Stimulated activated CD8-positive, alpha-beta memory T cell treated with anti-CD3 and anti-CD28 coated beads, Interleukin-12 subunit alpha, Interleukin-12 subunit beta, amount 100 ng/mL, for 4 hours (primary cell): ENCODE results near the gene ZMIZ1.

Source experiments
- DNase-seq: peaks from one replicate; pipeline ENCODE4 v3.0.0-alpha.2; 2020; ENCODE audit warnings: low read depth

The ZMIZ1 gene

DNA sequence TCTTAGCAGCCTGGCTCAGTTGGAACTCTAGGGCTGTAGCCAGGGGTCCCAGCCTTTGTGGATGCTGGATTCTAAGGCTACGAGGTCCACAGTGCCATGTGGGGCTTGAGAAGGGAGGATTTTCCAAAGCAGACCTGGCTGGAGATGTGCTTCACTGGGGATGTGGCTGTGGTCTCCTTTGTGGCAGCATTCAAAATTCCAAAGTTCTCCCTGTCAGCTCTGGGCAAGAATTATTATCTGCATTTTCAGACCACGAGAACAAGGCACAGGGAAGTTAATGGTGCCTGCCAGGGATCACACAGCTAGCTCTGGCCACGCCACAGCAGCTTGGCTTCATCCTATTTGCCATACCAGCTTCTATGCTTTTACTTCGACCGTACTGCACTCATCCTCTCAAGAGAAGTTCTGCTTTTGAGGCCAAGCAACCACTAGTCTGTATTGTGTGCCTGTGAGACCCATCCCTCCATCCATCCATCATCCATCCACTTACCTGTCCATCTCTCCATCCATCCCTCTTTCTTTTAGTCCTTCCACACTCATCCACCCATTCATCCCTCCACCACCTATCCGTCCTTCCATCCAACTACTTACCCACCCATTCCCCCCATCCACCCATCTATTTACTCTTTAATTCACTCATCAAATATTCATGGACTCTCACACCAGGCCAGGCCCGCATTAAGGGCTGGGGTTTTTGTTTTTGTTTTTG lies 71.5 kb downstream of the ZMIZ1 start:
- no peak for DNase-seq

DNA sequence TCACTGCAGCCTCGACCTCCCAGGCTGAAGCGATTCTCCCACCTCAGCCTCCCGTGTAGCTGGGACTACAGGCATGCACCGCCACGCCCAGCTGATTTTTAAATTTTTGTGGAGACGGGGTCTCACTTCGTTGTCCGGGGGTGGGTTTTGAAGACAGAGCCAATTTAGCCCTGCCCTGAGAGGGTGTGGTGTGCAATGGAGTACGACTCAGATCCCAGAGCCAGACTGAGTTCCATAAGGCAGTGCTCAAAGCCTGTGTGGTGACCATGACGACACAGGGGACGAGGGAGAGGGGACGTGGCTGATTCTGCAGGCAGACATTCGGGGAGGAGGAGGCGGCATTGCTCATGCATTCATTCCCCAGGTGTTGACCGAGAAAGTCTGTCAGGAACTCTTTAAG lies 72.1 kb downstream of the ZMIZ1 start:
- no peak for DNase-seq

DNA sequence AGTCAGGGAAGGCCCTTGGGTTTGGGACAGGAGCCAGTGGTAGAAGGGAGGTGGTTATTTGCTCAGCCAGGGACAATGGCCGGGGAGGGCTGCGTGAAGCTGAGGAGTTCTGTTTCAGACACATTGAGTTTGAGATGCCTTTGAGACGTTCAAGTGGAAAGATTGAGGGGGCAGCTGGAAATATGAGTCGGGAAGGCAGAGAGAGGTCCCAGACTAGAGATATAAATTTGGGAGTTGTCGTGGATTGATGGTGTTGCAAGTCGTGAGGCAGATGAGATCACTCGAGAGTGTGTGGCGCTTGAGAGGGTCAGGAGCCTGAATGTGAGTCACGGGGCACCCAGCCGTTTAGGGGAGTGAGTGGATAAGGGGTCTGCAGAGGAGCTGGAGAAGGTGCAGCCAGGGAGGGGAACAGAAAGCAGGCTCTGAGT lies 73.3 kb downstream of the ZMIZ1 start:
- DNase-seq = no peak

DNA sequence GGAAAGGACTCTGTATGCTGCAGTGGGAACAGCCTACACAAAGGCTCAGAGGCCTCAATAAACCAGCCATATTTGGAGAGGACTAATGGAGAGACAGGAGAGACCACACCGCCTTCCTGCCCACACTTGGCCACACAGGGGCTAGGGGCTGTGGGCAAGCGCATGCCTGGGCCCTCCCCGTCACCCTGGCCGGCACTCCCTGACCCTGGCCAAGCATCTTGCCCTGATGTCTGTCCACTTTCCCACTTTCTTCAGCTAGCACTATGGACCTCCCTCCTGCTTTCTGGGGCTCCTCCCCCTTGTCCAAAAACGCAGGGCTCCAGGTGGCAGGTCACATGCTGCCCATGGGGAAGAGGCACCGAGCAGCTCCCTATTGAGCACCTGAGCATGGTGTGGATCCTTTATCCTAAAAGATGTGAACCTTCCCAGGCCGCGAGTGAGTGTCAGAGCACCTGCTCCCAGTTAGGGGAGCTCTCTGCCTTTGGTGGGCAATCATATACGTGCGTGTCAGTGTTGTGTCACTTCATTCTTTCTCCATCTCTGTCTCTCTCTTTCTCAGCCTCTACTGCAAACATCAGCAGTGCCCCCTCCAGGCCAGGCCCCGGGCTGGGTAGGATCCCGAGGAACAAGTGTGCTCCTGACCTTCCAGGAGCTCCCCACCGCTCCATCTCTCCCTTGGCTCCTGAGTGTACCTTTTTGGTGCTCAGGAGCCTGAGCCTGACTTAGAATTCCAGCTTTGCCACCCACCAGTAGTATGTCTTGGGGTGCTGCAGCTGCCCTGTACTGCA lies 74.0 kb downstream of the ZMIZ1 start:
- DNase-seq = no peak

- DNase-seq = no peak
These were observed 75.1 kb downstream of the ZMIZ1 start for GRCh38 chr10:79143879-79144278.

GRCh38 chr10:79144351-79145173 lies 75.8 kb downstream of the ZMIZ1 start:
- DNase-seq = no peak

- no peak for DNase-seq
These were observed 76.4 kb downstream of the ZMIZ1 start for GRCh38 chr10:79145174-79145483.

DNA sequence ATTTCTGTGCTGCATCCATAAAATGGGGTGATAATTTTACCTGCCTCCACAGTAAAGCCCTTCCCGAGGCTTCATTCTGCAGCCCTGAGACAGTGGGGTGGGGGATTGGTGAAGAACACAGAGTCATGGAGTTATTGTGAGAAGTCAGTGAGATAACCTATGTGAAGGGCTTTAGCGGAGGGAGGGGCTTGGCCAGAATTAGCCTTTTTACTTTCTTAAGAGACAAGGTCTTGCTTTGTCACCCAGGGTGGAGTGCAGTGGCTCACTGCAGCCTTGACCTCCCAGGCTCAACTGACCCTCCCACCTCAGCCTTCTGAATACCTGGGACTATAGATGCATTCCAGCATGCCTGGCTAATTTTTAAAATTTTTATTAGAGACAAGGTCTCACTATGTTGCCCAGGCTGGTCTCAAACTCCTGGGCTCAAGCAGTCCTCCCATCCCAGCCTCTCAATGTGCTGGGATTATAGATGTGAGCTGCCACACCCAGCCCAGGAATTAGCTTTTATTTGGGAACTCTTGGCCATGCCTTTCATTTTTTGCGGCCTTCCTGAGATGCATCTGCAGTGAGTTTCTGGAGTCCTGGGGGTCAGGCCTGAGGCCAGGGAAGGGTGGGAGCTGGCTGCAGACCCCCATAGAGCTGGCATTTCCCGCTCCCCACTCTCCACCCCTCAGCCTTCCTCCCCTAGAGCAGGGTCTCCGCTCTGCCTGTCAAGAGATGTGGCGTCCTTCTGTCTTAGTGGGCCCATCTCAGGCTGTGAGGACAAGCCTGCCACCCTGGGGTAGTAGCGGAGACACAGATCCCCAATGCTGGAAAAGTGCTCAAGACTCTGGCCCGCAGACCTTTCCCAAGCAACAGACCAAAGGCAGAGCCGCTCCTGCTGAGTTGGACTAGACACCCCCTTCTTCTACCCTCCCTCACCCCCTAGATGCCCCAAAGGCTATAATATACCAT lies 77.0 kb downstream of the ZMIZ1 start:
- no peak for DNase-seq

DNA sequence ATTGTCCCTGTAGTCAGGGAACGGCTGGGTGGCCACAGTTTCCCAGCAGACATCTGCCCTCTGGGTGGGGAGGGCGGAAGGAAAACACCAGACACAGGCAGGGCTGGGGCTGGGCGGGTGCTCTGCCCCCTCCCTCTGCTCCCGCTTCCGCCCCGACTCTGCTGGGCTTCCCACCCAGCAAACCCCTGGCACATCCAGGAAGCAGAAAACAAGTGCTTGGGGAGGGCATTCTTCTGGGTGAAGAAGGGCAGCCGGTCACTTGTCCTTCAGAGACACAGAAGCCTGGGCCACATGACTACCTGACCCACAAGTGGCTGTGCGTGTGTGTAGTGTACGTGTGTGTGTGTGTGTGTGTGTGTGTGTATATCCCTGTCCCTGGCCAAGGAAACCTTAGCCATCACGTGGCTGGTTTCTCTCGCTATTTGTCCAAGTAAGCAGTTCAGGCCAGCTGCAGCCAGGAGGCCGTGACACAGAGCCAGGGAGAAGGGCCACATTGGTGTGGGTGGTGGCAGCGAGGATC lies 77.9 kb downstream of the ZMIZ1 start:
- no peak for DNase-seq

DNA sequence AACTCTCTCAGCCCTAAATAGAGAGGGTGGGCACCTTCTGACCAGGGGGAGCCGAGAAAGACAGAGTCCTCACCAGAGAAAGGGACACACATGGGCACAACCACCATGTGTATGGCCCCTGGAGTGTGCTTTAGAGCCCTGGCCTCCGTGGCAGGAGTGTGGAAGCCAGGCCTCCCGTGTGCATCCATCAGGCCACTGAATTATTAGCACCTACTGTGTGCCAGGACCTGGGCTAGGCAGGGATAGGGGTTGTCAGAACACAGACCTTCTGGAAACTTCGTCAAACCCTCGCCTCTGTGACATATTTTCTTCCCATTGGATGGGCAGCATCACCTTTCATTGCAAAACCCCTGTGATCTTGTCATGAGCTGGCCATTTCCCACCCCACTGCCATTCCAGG lies 78.5 kb downstream of the ZMIZ1 start:
- no peak for DNase-seq

DNA sequence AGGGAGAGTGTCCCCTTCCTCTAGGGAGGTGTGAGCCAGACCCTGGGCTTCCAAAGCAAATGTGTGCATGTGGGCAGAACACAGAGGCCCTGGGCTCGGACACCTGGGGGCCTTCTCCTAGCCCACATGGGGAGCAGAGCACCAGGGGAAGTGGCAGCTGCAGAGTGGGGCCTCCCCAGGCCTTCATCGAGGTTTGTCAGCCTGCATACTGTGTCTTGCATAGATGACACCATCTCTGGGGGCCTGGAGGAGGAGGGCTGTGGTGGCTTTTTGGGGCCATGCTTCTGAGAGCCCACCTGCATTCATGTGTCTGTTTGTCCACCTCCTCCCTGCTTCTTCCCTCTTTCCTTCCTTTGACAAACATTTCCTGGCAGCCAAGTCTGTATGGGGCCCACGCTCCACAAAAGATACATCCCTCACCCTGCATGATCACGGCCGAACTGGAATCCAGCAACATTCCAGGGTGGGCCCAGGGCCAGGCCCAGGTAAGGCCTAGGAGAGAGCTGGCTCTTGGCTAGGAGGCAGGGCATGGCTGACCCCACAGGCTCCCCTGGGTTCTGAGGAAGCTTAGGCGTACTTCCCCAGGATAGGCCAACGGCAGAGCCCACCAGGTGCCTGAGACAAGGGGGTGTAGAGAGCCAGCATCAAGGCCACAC lies 79.2 kb downstream of the ZMIZ1 start:
- no peak for DNase-seq

DNA sequence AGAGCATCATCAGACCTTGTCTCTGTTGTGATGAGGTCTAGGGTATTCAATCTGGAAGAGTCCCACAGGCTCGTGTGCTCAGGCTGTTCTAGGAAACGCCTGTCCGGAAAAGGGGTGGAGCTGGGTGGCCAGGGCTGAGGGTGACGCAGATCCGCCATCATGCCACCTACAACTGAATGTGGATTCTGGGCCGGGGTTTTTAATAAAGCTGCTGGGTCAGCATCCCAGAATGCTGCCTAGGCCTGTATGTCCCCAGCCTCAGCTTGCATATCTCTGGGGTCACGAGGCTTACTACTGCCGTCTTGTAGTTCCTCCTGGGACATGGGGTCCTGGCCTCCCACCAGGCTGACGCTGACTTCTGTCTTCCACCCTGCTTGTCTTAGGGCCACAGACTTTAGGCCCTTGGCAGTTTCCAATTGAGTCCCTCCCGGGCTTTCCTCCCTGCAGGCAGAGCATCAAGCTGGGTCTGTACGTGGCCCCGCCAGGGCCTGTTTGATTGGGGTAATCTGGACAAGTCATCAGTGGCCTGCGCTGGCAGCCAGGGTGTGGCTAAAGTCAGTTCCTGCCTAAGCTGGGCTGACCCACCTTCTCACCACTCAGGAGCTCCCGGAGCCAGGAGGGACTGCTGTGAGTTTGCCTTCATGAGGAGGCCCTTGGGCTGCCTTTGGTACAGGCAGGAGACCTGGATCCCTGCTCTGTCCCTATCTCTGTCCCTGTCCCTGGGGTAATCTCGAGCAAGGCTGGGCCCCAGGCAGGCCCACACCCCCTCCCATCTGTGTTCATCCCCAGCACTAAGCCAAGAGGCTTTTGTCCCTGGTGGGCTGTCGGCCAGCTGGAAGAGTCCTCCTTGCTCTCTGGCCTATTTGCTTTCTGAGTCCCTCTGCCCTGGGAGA lies 79.9 kb downstream of the ZMIZ1 start:
- no peak for DNase-seq

DNA sequence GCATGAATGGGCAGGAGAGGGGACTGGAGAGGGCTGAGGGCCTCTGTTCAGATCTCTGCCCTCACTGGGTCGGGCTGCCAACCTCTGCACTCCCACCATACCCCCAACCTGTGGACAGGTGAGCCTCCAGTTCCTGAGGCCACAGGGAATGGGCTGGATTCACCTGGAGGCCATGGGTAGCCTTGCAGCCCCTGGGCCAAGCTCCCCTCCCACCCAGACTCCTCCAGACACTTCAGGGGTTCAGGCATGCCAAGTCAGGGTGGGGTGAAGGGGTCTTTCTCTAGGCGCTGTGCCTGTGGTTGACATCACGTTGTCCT lies 80.5 kb downstream of the ZMIZ1 start:
- DNase-seq = no peak

- DNase-seq = no peak
These were observed 81.1 kb downstream of the ZMIZ1 start for GRCh38 chr10:79149662-79150443.

- DNase-seq = no peak
These were observed 81.6 kb downstream of the ZMIZ1 start for GRCh38 chr10:79150444-79150754.

DNA sequence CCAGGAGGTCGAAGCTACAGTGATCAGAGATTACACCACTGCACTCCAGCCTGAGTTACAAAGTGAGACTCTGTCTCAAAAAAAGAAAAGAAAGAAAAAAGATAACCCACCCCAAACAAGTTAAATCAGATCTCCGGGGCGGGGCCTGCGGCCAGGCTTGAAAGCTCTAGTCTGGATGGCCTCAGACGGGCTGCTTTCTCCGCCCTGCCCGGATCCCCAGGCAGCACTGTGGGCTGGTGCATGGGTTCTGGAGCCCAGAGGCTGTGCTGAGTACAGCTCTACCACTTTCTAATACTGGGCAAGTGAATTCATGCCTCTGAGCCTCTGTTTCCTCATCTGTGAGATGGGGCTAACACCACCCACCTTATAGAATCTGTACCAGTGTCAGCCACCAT lies 83.7 kb downstream of the ZMIZ1 start:
- DNase-seq = no peak

DNA sequence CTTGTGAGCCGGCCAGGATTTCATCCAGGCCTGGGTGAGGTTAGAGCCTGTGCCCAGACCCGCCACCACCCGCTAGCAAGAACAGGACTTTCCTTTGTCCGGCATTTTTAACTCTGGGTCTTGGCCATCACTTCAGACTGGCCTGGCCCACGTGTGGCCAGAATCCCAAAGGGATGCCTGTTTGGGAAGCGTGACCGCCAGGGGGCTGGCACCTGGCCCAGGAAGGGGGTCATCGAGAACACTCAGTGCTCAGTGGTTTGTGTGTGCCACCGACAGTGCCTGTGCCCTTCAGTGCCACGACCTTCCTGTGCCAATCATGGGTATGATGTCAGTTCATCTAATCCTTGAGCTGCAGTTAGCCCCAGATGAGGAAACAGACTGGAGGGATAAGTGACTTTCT lies 85.0 kb downstream of the ZMIZ1 start:
- no peak for DNase-seq

- no peak for DNase-seq
These were observed 86.7 kb downstream of the ZMIZ1 start for GRCh38 chr10:79155301-79156081.
